Measurements from ENCODE around the gene PFN1.
A peak's percentile ranks its signal among the peaks of the same experiment; 100 is the strongest.
"Not testable (repeated sequence)": the region's sequence is repeated elsewhere in the genome, so short reads cannot be mapped to it uniquely, and the experiment has no call there.

PFN1 gene

GRCh38 chr17:4945176-4945943 lies 3.0 kb downstream of the PFN1 start:
- DNase-seq, result no peak

- no peak for DNase-seq
These were observed 3.7 kb downstream of the PFN1 start for GRCh38 chr17:4944554-4945175.

- DNase-seq, result peak; percentile 19
These were observed 4.2 kb downstream of the PFN1 start for GRCh38 chr17:4944163-4944553.

- DNase-seq, result no peak
These were observed 5.4 kb downstream of the PFN1 start for GRCh38 chr17:4942760-4943508.

- no peak for DNase-seq
These were observed 7.1 kb downstream of the PFN1 start for GRCh38 chr17:4941319-4941610.

- peak; percentile 1 for DNase-seq
These were observed 7.6 kb downstream of the PFN1 start for GRCh38 chr17:4940555-4941318.

GRCh38 chr17:4939796-4940554 lies 8.4 kb downstream of the PFN1 start, which contains the start of the genes RNF167 and SLC25A11:
TSS of gene RNF167 (plus strand) at chr17:4940268. CDS start at chr17:4940910, 642 bp downstream.
TSS of gene SLC25A11 (minus strand) at chr17:4940046. CDS start at chr17:4939910, 136 bp downstream.
- DNase-seq, result peak; percentile 93

GRCh38 chr17:4939546-4939795 lies 8.9 kb downstream of the PFN1 start:
- DNase-seq, result no peak

GRCh38 chr17:4938688-4939545 lies 9.4 kb downstream of the PFN1 start:
- DNase-seq, result no peak

- no peak for DNase-seq
These were observed 10.2 kb downstream of the PFN1 start for GRCh38 chr17:4938069-4938491.

- DNase-seq, result no peak
These were observed 10.8 kb downstream of the PFN1 start for GRCh38 chr17:4937553-4937952.

- no peak for DNase-seq
These were observed 11.9 kb downstream of the PFN1 start for GRCh38 chr17:4936436-4936835.

- no peak for DNase-seq
These were observed 12.7 kb downstream of the PFN1 start for GRCh38 chr17:4935650-4936049.

- peak; percentile 57 for DNase-seq
These were observed 14.0 kb downstream of the PFN1 start for GRCh38 chr17:4934173-4934979.

GRCh38 chr17:4933646-4934045 lies 14.7 kb downstream of the PFN1 start:
- no peak for DNase-seq

GRCh38 chr17:4932756-4933155 lies 15.6 kb downstream of the PFN1 start:
- no peak for DNase-seq

- no peak for DNase-seq
These were observed 16.4 kb downstream of the PFN1 start, which contains the start of gene GP1BA for GRCh38 chr17:4931963-4932362. TSS of gene GP1BA (plus strand) at chr17:4932277. CDS start at chr17:4932605, 328 bp downstream.

- DNase-seq, result no peak
These were observed 19.4 kb downstream of the PFN1 start for GRCh38 chr17:4928881-4929280.

- not testable (repeated sequence) for DNase-seq
These were observed 21.6 kb downstream of the PFN1 start for GRCh38 chr17:4926577-4927335.

- DNase-seq, result no peak
These were observed 27.0 kb downstream of the PFN1 start for GRCh38 chr17:4921320-4921719.
